ENCODE results near the gene PDE8B.

The PDE8B gene

GRCh38 chr5:77170196-77170890 is 40.1 kb upstream of the PDE8B start:
- no peak for DNase-seq

GRCh38 chr5:77171141-77171910 is 39.2 kb upstream of the PDE8B start:
- Histone ChIP-seq H3K9me3 (ENCODE audit: insufficient read depth, low read length, severe bottlenecking) (no peaks in the 10 kb centered on the region), H2AFZ (ENCODE audit: low read depth, low read length) (no peak overlapping the region), H3K27ac (ENCODE audit: low read length) (no peak overlapping the region), H3K36me3 (ENCODE audit: insufficient read depth, low read length) (no peaks in the 10 kb centered on the region), H3K4me1 (ENCODE audit: insufficient read depth, low read length) (no peaks in the 10 kb centered on the region), H3K9ac (ENCODE audit: low read depth, low read length) (no peak overlapping the region), H3K4me3 (ENCODE audit: low read depth in 1 of 2, low read length in 2 of 2) (no peak overlapping the region), H4K20me1 (ENCODE audit: insufficient read depth, low read length) (no peaks in the 10 kb centered on the region), H3K4me2 (ENCODE audit: insufficient read depth, low read length) (no peak overlapping the region), H3K79me2 (ENCODE audit: insufficient read depth, low read length) (no peaks in the 10 kb centered on the region), H3K27me3 (ENCODE audit: insufficient read depth, low read length, poor library complexity) (peaks cover 3% of the 10 kb centered on the region)
- ATAC-seq (ENCODE audit: insufficient read depth, low read depth) (no peak), DNase-seq (no peak)
- TF ChIP-seq EZH2 (IDR thresholded peaks at IDR 0.05; ENCODE audit: borderline replicate concordance, low read depth, low read length, severe bottlenecking) = no peak
- no peak for TF ChIP-seq CTCF (IDR thresholded peaks at IDR 0.05; ENCODE audit: borderline replicate concordance, extremely low read depth, low read length, poor library complexity, severe bottlenecking)

More at GRCh38 chr5:77170196-77170890, 40.1 kb upstream of the PDE8B start:
- H2AFZ ChIP-seq (ENCODE audit: low read depth, low read length) = no peak overlapping the region
- peaks cover 3% of the 10 kb centered on the region for H3K27me3 ChIP-seq (ENCODE audit: insufficient read depth, low read length, poor library complexity)
- ATAC-seq (ENCODE audit: insufficient read depth, low read depth) = no peak
- no peak for TF ChIP-seq EZH2 (IDR thresholded peaks at IDR 0.05; ENCODE audit: borderline replicate concordance, low read depth, low read length, severe bottlenecking)
- no peak for TF ChIP-seq CTCF (IDR thresholded peaks at IDR 0.05; ENCODE audit: borderline replicate concordance, extremely low read depth, low read length, poor library complexity, severe bottlenecking)
- H3K27ac ChIP-seq (ENCODE audit: low read length) = no peak overlapping the region
- H3K9me3 ChIP-seq (ENCODE audit: insufficient read depth, low read length, severe bottlenecking) = no peaks in the 10 kb centered on the region
- H3K4me2 ChIP-seq (ENCODE audit: insufficient read depth, low read length) = no peak overlapping the region
- no peak overlapping the region for H3K9ac ChIP-seq (ENCODE audit: low read depth, low read length)
- H4K20me1 ChIP-seq (ENCODE audit: insufficient read depth, low read length) = no peaks in the 10 kb centered on the region
- no peaks in the 10 kb centered on the region for H3K36me3 ChIP-seq (ENCODE audit: insufficient read depth, low read length)
- H3K79me2 ChIP-seq (ENCODE audit: insufficient read depth, low read length) = no peaks in the 10 kb centered on the region
- H3K4me3 ChIP-seq (ENCODE audit: low read depth in 1 of 2, low read length in 2 of 2) = no peak overlapping the region
- no peaks in the 10 kb centered on the region for H3K4me1 ChIP-seq (ENCODE audit: insufficient read depth, low read length)

- no peak overlapping the region for H2AFZ ChIP-seq (ENCODE audit: low read depth, low read length)
Observed at GRCh38 chr5:77172713-77173328, 37.7 kb upstream of the PDE8B start.

More at GRCh38 chr5:77172713-77173328, 37.7 kb upstream of the PDE8B start:
- Histone ChIP-seq H3K36me3 (ENCODE audit: insufficient read depth, low read length) (no peaks in the 10 kb centered on the region), H3K9ac (ENCODE audit: low read depth, low read length) (no peak overlapping the region), H3K79me2 (ENCODE audit: insufficient read depth, low read length) (no peaks in the 10 kb centered on the region), H3K27ac (ENCODE audit: low read length) (no peak overlapping the region), H3K4me2 (ENCODE audit: insufficient read depth, low read length) (no peak overlapping the region), H3K4me1 (ENCODE audit: insufficient read depth, low read length) (no peaks in the 10 kb centered on the region), H4K20me1 (ENCODE audit: insufficient read depth, low read length) (no peaks in the 10 kb centered on the region), H3K27me3 (ENCODE audit: insufficient read depth, low read length, poor library complexity) (peaks cover 3% of the 10 kb centered on the region), H3K4me3 (ENCODE audit: low read depth in 1 of 2, low read length in 2 of 2) (no peak overlapping the region), H3K9me3 (ENCODE audit: insufficient read depth, low read length, severe bottlenecking) (no peaks in the 10 kb centered on the region)
- TF ChIP-seq CTCF (IDR thresholded peaks at IDR 0.05; ENCODE audit: borderline replicate concordance, extremely low read depth, low read length, poor library complexity, severe bottlenecking) (no peak), EZH2 (IDR thresholded peaks at IDR 0.05; ENCODE audit: borderline replicate concordance, low read depth, low read length, severe bottlenecking) (no peak)
- DNase-seq (no peak), ATAC-seq (ENCODE audit: insufficient read depth, low read depth) (no peak)
